Hepatocyte (in vitro differentiated cells): ENCODE results near the gene ABCD4.

Experiments
- EZH2 ChIP-seq: fragments of 200-600 bp; sonication (generic); IDR thresholded peaks from 2 replicates; pipeline ENCODE4 v1.6.1; 2016; ENCODE audit warnings: antibody characterized with exemption, mild to moderate bottlenecking, borderline replicate concordance
- EZH2phosphoT487 ChIP-seq: fragments of 200-600 bp; sonication (generic); IDR thresholded peaks from one replicate; pipeline ENCODE4 v1.6.1; 2018; ENCODE audit warnings: antibody characterized with exemption, mild to moderate bottlenecking, low read depth, moderate library complexity; ENCODE audit not compliant: unreplicated experiment, severe bottlenecking
- TF ChIP-seq, protein P1 (sequence below): fragments of 200-600 bp; sonication (generic); IDR thresholded peaks from 2 replicates; pipeline ENCODE4 v1.5.1; 2016; ENCODE audit warnings: antibody characterized with exemption, mild to moderate bottlenecking; ENCODE audit not compliant: poor library complexity

DNA sequence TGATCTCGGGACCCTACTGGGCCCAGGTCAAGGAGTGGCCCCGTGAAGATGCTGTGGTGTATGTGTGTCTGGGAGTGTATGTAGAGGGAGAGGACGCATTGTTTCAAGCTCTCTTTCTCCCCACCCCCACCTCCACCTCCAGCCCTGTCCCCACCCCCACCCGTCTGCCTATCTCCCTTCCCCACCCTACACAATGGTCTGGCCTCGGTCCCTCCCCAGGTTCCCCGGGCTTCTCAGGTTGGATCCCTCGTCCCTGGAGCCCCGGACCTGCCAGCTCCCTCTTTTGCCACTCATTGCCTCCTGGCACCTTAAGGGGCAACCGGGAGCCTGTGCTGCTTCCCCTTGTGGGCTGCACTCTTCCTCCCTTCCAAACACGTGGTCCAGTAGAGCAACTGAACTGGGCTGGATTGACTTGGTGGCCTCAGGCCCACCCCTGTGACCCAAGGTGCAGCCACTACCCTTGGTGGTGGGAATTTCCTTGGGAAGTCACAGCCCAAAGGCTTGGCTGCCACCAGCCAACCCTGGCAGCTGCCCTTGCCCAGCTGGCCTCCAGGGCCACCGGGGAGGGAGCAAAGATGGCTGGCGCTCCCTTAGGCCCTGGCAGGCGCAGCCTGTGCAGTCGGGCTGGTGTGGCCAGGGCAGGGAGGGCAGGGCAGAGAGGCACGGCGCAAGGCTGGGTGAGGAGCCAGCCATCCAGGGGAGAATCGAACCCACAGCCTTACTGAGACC is 46.2 kb upstream of the ABCD4 start:
- TF ChIP-seq, protein P1, sequence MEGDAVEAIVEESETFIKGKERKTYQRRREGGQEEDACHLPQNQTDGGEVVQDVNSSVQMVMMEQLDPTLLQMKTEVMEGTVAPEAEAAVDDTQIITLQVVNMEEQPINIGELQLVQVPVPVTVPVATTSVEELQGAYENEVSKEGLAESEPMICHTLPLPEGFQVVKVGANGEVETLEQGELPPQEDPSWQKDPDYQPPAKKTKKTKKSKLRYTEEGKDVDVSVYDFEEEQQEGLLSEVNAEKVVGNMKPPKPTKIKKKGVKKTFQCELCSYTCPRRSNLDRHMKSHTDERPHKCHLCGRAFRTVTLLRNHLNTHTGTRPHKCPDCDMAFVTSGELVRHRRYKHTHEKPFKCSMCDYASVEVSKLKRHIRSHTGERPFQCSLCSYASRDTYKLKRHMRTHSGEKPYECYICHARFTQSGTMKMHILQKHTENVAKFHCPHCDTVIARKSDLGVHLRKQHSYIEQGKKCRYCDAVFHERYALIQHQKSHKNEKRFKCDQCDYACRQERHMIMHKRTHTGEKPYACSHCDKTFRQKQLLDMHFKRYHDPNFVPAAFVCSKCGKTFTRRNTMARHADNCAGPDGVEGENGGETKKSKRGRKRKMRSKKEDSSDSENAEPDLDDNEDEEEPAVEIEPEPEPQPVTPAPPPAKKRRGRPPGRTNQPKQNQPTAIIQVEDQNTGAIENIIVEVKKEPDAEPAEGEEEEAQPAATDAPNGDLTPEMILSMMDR = no peak
- no peak for TF ChIP-seq EZH2phosphoT487
- no peak for TF ChIP-seq EZH2
